Activated T-cell treated with anti-CD3 and anti-CD28 coated beads, Interleukin-2, amount 50 U/mL, for 24 hours (primary cell): ENCODE measurements around the gene DYRK1A.
"Not testable (repeated sequence)": the region's sequence is repeated elsewhere in the genome, so short reads cannot be mapped to it uniquely, and the experiment has no call there.

Experiments used
- DNase-seq: peaks from one replicate; pipeline ENCODE4 v3.0.0-alpha.2; 2020
- H3K27ac Mint-ChIP-seq: 2 replicates; pipeline ENCODE4 v1.8.0; 2020; ENCODE audit warnings: mild to moderate bottlenecking, mixed read lengths
- H3K27me3 Mint-ChIP-seq: 2 replicates; pipeline ENCODE4 v1.8.0; 2020; ENCODE audit warnings: mixed read lengths
- H3K36me3 Mint-ChIP-seq: 2 replicates; pipeline ENCODE4 v1.8.0; 2020; ENCODE audit warnings: low read depth, mixed read lengths
- H3K4me1 Mint-ChIP-seq: 2 replicates; pipeline ENCODE4 v1.8.0; 2020; ENCODE audit warnings: low read depth, mixed read lengths
- H3K4me3 Mint-ChIP-seq: 2 replicates; pipeline ENCODE4 v1.8.0; 2020; ENCODE audit warnings: mild to moderate bottlenecking, moderate library complexity, mixed read lengths
- H3K9me3 Mint-ChIP-seq: 2 replicates; pipeline ENCODE4 v1.8.0; 2020; ENCODE audit warnings: mixed read lengths

DYRK1A gene

GRCh38 chr21:37508341-37508740, 141.8 kb downstream of the DYRK1A start:
- no peaks in the 10 kb centered on the region for H3K27me3 Mint-ChIP-seq
- no peak overlapping the region for H3K4me3 Mint-ChIP-seq
- peaks cover 23% of the 10 kb centered on the region for H3K4me1 Mint-ChIP-seq
- no peaks in the 10 kb centered on the region for H3K9me3 Mint-ChIP-seq
- DNase-seq = no peak
- peaks cover 5% of the 10 kb centered on the region for H3K36me3 Mint-ChIP-seq
- no peak overlapping the region for H3K27ac Mint-ChIP-seq

- Mint-ChIP-seq H3K4me3 (no peak overlapping the region), H3K27me3 (no peaks in the 10 kb centered on the region), H3K27ac (peak overlapping the region; percentile 66), H3K4me1 (peaks cover 13% of the 10 kb centered on the region), H3K9me3 (no peaks in the 10 kb centered on the region), H3K36me3 (peaks cover 21% of the 10 kb centered on the region)
- no peak for DNase-seq
Measured at GRCh38 chr21:37509802-37510393, 143.3 kb downstream of the DYRK1A start.

- Mint-ChIP-seq H3K36me3 (peaks cover 40% of the 10 kb centered on the region), H3K9me3 (no peaks in the 10 kb centered on the region), H3K27ac (no peak overlapping the region), H3K4me1 (peaks cover 9% of the 10 kb centered on the region), H3K4me3 (no peak overlapping the region), H3K27me3 (no peaks in the 10 kb centered on the region)
- DNase-seq = no peak
Measured at GRCh38 chr21:37511848-37512247, 145.3 kb downstream of the DYRK1A start.

GRCh38 chr21:37513383-37513782, 146.8 kb downstream of the DYRK1A start:
- no peak for DNase-seq
- no peaks in the 10 kb centered on the region for H3K9me3 Mint-ChIP-seq
- H3K27me3 Mint-ChIP-seq = no peaks in the 10 kb centered on the region
- no peak overlapping the region for H3K4me3 Mint-ChIP-seq
- peaks cover 9% of the 10 kb centered on the region for H3K4me1 Mint-ChIP-seq
- H3K27ac Mint-ChIP-seq = peak overlapping the region; percentile 57
- H3K36me3 Mint-ChIP-seq = peaks cover 56% of the 10 kb centered on the region

- H3K27me3 Mint-ChIP-seq = no peaks in the 10 kb centered on the region
- no peak overlapping the region for H3K4me3 Mint-ChIP-seq
- peak overlapping the region; percentile 87 for H3K27ac Mint-ChIP-seq
- DNase-seq = no peak
- peaks cover 9% of the 10 kb centered on the region for H3K4me1 Mint-ChIP-seq
- H3K36me3 Mint-ChIP-seq = peaks cover 59% of the 10 kb centered on the region
- H3K9me3 Mint-ChIP-seq = no peaks in the 10 kb centered on the region
Measured at GRCh38 chr21:37514038-37514667, 147.6 kb downstream of the DYRK1A start.

- Mint-ChIP-seq H3K4me1 (peaks cover 4% of the 10 kb centered on the region), H3K36me3 (peaks cover 62% of the 10 kb centered on the region), H3K27ac (peak overlapping the region; percentile 69), H3K9me3 (no peaks in the 10 kb centered on the region), H3K4me3 (no peak overlapping the region), H3K27me3 (no peaks in the 10 kb centered on the region)
- DNase-seq = no peak
Measured at GRCh38 chr21:37516998-37517397, 150.4 kb downstream of the DYRK1A start.

DNA sequence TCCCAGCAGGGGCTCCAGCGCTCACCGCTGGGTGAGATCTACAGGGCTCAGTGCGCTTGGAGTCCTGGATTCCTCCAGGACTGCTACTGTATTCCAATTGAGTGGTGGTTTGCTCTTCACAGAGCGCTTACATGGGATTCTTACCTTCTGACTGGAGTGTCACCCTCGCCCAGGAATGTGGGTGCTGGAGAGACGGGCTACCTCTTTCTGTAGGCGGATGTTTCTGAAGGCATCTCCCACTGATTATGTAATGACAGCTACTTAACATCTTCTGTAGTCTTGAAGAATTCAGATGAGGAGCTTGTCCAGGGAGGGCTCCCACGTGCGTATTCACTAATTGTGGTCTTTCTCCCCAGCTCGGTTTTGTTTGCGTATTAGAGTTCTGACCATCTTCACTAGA, 154.2 kb downstream of the DYRK1A start:
- Mint-ChIP-seq H3K4me1 (no peaks in the 10 kb centered on the region), H3K4me3 (no peak overlapping the region), H3K36me3 (peaks cover 32% of the 10 kb centered on the region), H3K27me3 (no peaks in the 10 kb centered on the region), H3K9me3 (no peaks in the 10 kb centered on the region), H3K27ac (no peak overlapping the region)
- no peak for DNase-seq

GRCh38 chr21:37521658-37522057, 155.1 kb downstream of the DYRK1A start:
- H3K9me3 Mint-ChIP-seq = no peaks in the 10 kb centered on the region
- H3K27me3 Mint-ChIP-seq = no peaks in the 10 kb centered on the region
- DNase-seq = no peak
- H3K27ac Mint-ChIP-seq = no peak overlapping the region
- no peaks in the 10 kb centered on the region for H3K4me1 Mint-ChIP-seq
- H3K36me3 Mint-ChIP-seq = peaks cover 23% of the 10 kb centered on the region
- no peak overlapping the region for H3K4me3 Mint-ChIP-seq

- Mint-ChIP-seq H3K27me3 (no peaks in the 10 kb centered on the region), H3K27ac (peak overlapping the region; percentile 37), H3K4me1 (no peaks in the 10 kb centered on the region), H3K9me3 (no peaks in the 10 kb centered on the region), H3K36me3 (peaks cover 12% of the 10 kb centered on the region), H3K4me3 (no peak overlapping the region)
- no peak for DNase-seq
Measured at GRCh38 chr21:37522641-37523295, 156.2 kb downstream of the DYRK1A start.

DNA sequence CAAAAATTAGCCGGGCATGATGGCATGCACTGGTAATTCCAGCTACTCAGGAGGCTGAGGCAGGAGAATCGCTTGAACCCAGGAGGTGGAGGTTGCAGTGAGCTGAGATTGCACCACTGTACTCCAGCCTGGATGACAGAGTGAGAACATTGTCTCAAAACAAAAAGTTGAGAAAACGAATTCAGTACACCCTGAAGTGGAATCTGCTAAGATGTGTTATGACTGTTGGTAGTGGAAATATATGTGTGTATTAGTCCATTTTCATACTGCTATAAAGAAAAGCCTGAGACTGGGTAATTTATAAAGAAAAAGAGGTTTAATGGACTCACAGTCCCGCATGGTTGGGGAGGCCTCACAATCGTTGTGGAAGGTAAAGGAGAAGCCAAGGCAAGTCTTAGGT, 158.4 kb downstream of the DYRK1A start:
- not testable (repeated sequence) for H3K9me3 Mint-ChIP-seq, H3K27me3 Mint-ChIP-seq, H3K36me3 Mint-ChIP-seq, DNase-seq, H3K27ac Mint-ChIP-seq, H3K4me3 Mint-ChIP-seq, H3K4me1 Mint-ChIP-seq

DNA sequence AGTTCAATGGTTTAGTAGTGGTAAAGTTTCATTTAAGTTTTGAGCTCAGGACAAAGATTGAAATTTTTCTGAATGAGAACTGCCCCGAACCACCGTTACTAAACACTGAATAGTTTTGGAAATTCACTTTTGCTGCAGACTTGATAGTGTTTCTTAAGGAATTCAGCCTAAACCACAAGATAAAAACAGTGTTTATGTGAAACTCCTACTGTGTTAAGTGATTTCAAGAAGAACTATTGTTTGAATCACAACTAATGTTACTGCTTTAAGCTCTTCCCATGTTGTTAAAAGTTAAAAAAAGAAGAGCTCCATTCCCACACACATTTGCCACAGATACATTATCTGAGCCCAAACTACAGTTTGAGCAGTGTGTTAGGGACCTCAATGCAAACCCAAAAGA, 159.2 kb downstream of the DYRK1A start:
- no peaks in the 10 kb centered on the region for H3K9me3 Mint-ChIP-seq
- H3K4me3 Mint-ChIP-seq = no peak overlapping the region
- no peaks in the 10 kb centered on the region for H3K4me1 Mint-ChIP-seq
- peaks cover 15% of the 10 kb centered on the region for H3K27me3 Mint-ChIP-seq
- H3K36me3 Mint-ChIP-seq = no peaks in the 10 kb centered on the region
- no peak for DNase-seq
- H3K27ac Mint-ChIP-seq = no peak overlapping the region

GRCh38 chr21:37527103-37527502, 160.5 kb downstream of the DYRK1A start:
- Mint-ChIP-seq H3K9me3 (no peaks in the 10 kb centered on the region), H3K27me3 (peaks cover 22% of the 10 kb centered on the region), H3K36me3 (no peaks in the 10 kb centered on the region), H3K4me1 (no peaks in the 10 kb centered on the region), H3K4me3 (no peak overlapping the region), H3K27ac (no peak overlapping the region)
- no peak for DNase-seq

DNA sequence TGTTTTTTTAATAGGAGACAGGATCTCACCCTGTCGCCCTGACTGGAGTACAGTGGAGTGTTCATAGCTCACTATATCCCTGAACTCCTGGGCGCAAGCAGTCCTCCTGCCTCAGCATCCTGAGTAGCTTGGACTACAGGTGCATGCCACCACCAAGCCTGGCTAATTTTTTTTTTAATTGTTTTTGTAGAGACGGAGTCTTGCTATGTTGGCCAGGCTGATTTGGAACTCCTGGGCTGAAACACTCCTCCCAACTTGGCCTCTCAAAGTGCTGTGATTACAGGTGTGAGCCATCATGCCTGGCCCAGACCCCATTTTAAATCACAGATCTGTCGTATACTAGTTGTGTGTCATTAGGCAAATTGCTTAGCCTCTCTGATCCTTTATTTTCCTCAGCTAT, 161.1 kb downstream of the DYRK1A start:
- H3K27ac Mint-ChIP-seq = no peak overlapping the region
- H3K4me1 Mint-ChIP-seq = no peaks in the 10 kb centered on the region
- DNase-seq = no peak
- no peak overlapping the region for H3K4me3 Mint-ChIP-seq
- H3K36me3 Mint-ChIP-seq = no peaks in the 10 kb centered on the region
- no peaks in the 10 kb centered on the region for H3K9me3 Mint-ChIP-seq
- peaks cover 27% of the 10 kb centered on the region for H3K27me3 Mint-ChIP-seq

GRCh38 chr21:37528150-37528937, 161.8 kb downstream of the DYRK1A start:
- Mint-ChIP-seq H3K27me3 (peaks cover 30% of the 10 kb centered on the region), H3K27ac (no peak overlapping the region), H3K9me3 (no peaks in the 10 kb centered on the region), H3K4me3 (no peak overlapping the region), H3K4me1 (peaks cover 4% of the 10 kb centered on the region), H3K36me3 (no peaks in the 10 kb centered on the region)
- DNase-seq = no peak

GRCh38 chr21:37529649-37530048, 163.1 kb downstream of the DYRK1A start:
- peaks cover 7% of the 10 kb centered on the region for H3K4me1 Mint-ChIP-seq
- H3K27me3 Mint-ChIP-seq = peaks cover 44% of the 10 kb centered on the region
- no peak for DNase-seq
- no peaks in the 10 kb centered on the region for H3K9me3 Mint-ChIP-seq
- H3K4me3 Mint-ChIP-seq = no peak overlapping the region
- H3K27ac Mint-ChIP-seq = no peak overlapping the region
- no peaks in the 10 kb centered on the region for H3K36me3 Mint-ChIP-seq
